Measurements from ENCODE around the gene TANGO6.

DNA sequence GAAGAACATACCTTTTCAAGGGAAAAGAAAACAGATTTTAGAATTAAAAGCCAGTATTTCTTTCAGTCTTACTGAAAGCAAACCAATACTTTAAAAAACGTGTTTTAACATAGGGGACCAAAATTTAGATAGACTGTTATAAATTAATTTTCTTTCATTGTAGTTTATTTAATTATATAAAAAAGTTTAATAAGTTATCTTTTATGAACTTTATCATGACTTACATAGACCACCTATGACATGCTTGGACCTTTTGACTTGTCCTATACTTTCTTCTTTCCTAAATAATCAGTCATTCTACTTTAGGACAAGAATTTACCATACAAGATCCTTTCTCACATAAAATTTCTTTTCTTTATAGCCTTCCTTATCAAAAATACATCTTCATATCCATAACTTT lies 160.2 kb downstream of the TANGO6 start:
- TF ChIP-seq, protein P1, sequence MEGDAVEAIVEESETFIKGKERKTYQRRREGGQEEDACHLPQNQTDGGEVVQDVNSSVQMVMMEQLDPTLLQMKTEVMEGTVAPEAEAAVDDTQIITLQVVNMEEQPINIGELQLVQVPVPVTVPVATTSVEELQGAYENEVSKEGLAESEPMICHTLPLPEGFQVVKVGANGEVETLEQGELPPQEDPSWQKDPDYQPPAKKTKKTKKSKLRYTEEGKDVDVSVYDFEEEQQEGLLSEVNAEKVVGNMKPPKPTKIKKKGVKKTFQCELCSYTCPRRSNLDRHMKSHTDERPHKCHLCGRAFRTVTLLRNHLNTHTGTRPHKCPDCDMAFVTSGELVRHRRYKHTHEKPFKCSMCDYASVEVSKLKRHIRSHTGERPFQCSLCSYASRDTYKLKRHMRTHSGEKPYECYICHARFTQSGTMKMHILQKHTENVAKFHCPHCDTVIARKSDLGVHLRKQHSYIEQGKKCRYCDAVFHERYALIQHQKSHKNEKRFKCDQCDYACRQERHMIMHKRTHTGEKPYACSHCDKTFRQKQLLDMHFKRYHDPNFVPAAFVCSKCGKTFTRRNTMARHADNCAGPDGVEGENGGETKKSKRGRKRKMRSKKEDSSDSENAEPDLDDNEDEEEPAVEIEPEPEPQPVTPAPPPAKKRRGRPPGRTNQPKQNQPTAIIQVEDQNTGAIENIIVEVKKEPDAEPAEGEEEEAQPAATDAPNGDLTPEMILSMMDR (conservative IDR thresholded peaks at IDR 0.05; ENCODE audit: low read length) = no peak
- no peak for TF ChIP-seq EZH2phosphoT487 (IDR thresholded peaks at IDR 0.05; ENCODE audit: borderline replicate concordance, low read depth, low read length)
